DOHH2 (cell line): ENCODE measurements around the gene AIP.
A peak's percentile ranks its signal among the peaks of the same experiment; 100 is the strongest.

Source experiments
- H3F3A ChIP-seq: fragments of 200-600 bp; sonication (generic), shearing (Covaris generic); 2 replicates; pipeline ENCODE4 v1.6.0; 2016; ENCODE audit warnings: antibody characterized with exemption, mild to moderate bottlenecking; ENCODE audit not compliant: control insufficient read depth, insufficient read depth
- H3K27ac ChIP-seq: fragments of 200-600 bp; sonication (generic); 2 replicates; pipeline ENCODE4 v1.5.1; 2014; ENCODE audit warnings: low read depth, mild to moderate bottlenecking, low read length, moderate library complexity
- H3K27me3 ChIP-seq: fragments of 200-600 bp; sonication (generic); 2 replicates; pipeline ENCODE4 v1.6.1; 2014; ENCODE audit warnings: mild to moderate bottlenecking, low read length, mixed read lengths; ENCODE audit not compliant: control insufficient read depth
- H3K36me3 ChIP-seq: fragments of 200-600 bp; sonication (generic); 2 replicates; pipeline ENCODE4 v1.6.1; 2014; ENCODE audit warnings: mild to moderate bottlenecking, low read length, moderate library complexity, mixed read lengths; ENCODE audit not compliant: control insufficient read depth
- H3K4me1 ChIP-seq: fragments of 200-600 bp; sonication (generic); 2 replicates; pipeline ENCODE4 v1.6.1; 2014; ENCODE audit warnings: mild to moderate bottlenecking, low read length, mixed read lengths; ENCODE audit not compliant: control insufficient read depth
- H3K4me2 ChIP-seq: fragments of 200-600 bp; sonication (generic); 2 replicates; pipeline ENCODE4 v1.6.0; 2014; ENCODE audit warnings: mild to moderate bottlenecking, low read length, moderate library complexity
- H3K4me3 ChIP-seq: fragments of 200-600 bp; sonication (generic); 2 replicates; pipeline ENCODE4 v1.5.1; 2014; ENCODE audit warnings: mild to moderate bottlenecking, low read length, mixed read lengths
- H3K79me2 ChIP-seq: fragments of 200-600 bp; sonication (generic); 2 replicates; pipeline ENCODE4 v1.6.1; 2014; ENCODE audit warnings: mild to moderate bottlenecking, low read length, mixed read lengths; ENCODE audit not compliant: control insufficient read depth
- H3K9me2 ChIP-seq: fragments of 200-600 bp; sonication (generic); replicated peaks from 2 replicates; pipeline ENCODE4 v1.6.1; 2014; ENCODE audit warnings: mild to moderate bottlenecking, low read length, mixed read lengths; ENCODE audit not compliant: control insufficient read depth
- H3K9me3 ChIP-seq: fragments of 200-600 bp; sonication (generic); 2 replicates; pipeline ENCODE4 v1.6.1; 2014; ENCODE audit warnings: antibody characterized with exemption, low read length, mixed read lengths; ENCODE audit not compliant: control insufficient read depth, insufficient read depth
- H4K20me1 ChIP-seq: fragments of 200-600 bp; sonication (generic); 2 replicates; pipeline ENCODE4 v1.6.0; 2014; ENCODE audit warnings: low read depth, mild to moderate bottlenecking, antibody characterized with exemption, low read length, moderate library complexity; ENCODE audit not compliant: control insufficient read depth, insufficient read depth
- CTCF ChIP-seq: fragments of 200-600 bp; sonication (generic); IDR thresholded peaks from one replicate; pipeline ENCODE4 v1.5.1; 2014; ENCODE audit warnings: antibody characterized with exemption, mild to moderate bottlenecking, low read depth, low read length; ENCODE audit not compliant: poor library complexity, severe bottlenecking
- EZH2phosphoT487 ChIP-seq: fragments of 200-600 bp; sonication (generic); IDR thresholded peaks from 2 replicates; pipeline ENCODE4 v1.6.1; 2017; ENCODE audit warnings: borderline replicate concordance, mild to moderate bottlenecking, antibody characterized with exemption, low read length, moderate library complexity, mixed read lengths

AIP gene

GRCh38 chr11:67437082-67437808, 45.6 kb upstream of the AIP start, which contains the start of gene PTPRCAP:
TSS of gene PTPRCAP (minus strand) at chr11:67437682. CDS start at chr11:67437619, 63 bp downstream.
- Histone ChIP-seq H3K4me2 (peak within 1 kb of the TSS; percentile 94), H3K4me3 (peak within 1 kb of the TSS; percentile 90), H3F3A (peaks cover 48% of the 10 kb centered on the region), H3K36me3 (peaks cover 90% of the 10 kb centered on the region), H3K9me3 (no peaks in the 10 kb centered on the region), H4K20me1 (peaks cover 12% of the 10 kb centered on the region; the same call in 1 of the 2 replicates), H3K9me2 (no peaks in the 10 kb centered on the region), H3K27me3 (no peaks in the 10 kb centered on the region), H3K27ac (peak within 1 kb of the TSS; percentile 97), H3K4me1 (peaks cover 79% of the 10 kb centered on the region), H3K79me2 (peaks cover 58% of the 10 kb centered on the region)
- no peak for TF ChIP-seq EZH2phosphoT487
- no peak for TF ChIP-seq CTCF

- Histone ChIP-seq H3K9me3 (no peaks in the 10 kb centered on the region), H3K4me1 (peaks cover 84% of the 10 kb centered on the region), H3K9me2 (no peaks in the 10 kb centered on the region), H3K27ac (peak overlapping the region; percentile 97), H4K20me1 (peaks cover 12% of the 10 kb centered on the region; the same call in 1 of the 2 replicates), H3K79me2 (peaks cover 58% of the 10 kb centered on the region), H3K4me3 (peak overlapping the region; percentile 90), H3K36me3 (peaks cover 89% of the 10 kb centered on the region), H3F3A (peaks cover 53% of the 10 kb centered on the region), H3K27me3 (no peaks in the 10 kb centered on the region), H3K4me2 (peak overlapping the region; percentile 94)
- no peak for TF ChIP-seq EZH2phosphoT487
- no peak for TF ChIP-seq CTCF
Observed at GRCh38 chr11:67437809-67438157, 45.0 kb upstream of the AIP start.

GRCh38 chr11:67438158-67438902, 44.5 kb upstream of the AIP start:
- Histone ChIP-seq H3K27me3 (no peaks in the 10 kb centered on the region), H3K4me1 (peaks cover 87% of the 10 kb centered on the region), H3F3A (peaks cover 55% of the 10 kb centered on the region), H3K36me3 (peaks cover 84% of the 10 kb centered on the region), H3K79me2 (peaks cover 58% of the 10 kb centered on the region), H3K4me3 (peak overlapping the region; percentile 90), H4K20me1 (peaks cover 12% of the 10 kb centered on the region; the same call in 1 of the 2 replicates), H3K9me2 (no peaks in the 10 kb centered on the region), H3K4me2 (peak overlapping the region; percentile 94), H3K9me3 (no peaks in the 10 kb centered on the region), H3K27ac (peak overlapping the region; percentile 97)
- TF ChIP-seq CTCF (peak; percentile 20), EZH2phosphoT487 (no peak)
